IMR-90 (cell line): Measurements from ENCODE around the gene RASGRF1. TPM values are rescaled to one million over a fixed set of nuclear protein-coding genes. Genes with fewer than 3 reads are reported as not detected.

Source experiments
- ATAC-seq: fragments of 200-7000 bp; cut with Tn5 transposase; 2 replicates; pipeline ENCODE4 v1.9.1; 2020; ENCODE audit warnings: low read depth, mild to moderate bottlenecking, moderate library complexity
- BruUV-seq: library from RNA; stranded (reverse); fragments of 400-500 nt; replicated peaks from 2 replicates; lab custom pipeline; 2021; lab: Mats Ljungman, UMichigan
- CTCF ChIA-PET: fragments of 300-600 bp; formaldehyde crosslinking; extraction: SDS; loops from one replicate; lab custom pipeline; 2021; ENCODE audit warnings: antibody characterized with exemption; lab: Yijun Ruan, JAX
- POLR2A ChIA-PET: fragments of 300-600 bp; sonication (Branson Sonifier 250); formaldehyde crosslinking; loops from one replicate; lab custom pipeline; 2022; ENCODE audit warnings: antibody characterized with exemption; ENCODE audit not compliant: unreplicated experiment; lab: Charles Lee
- DNase-seq: peaks from one replicate; pipeline ENCODE4 v3.0.0; 2013
- H2AFZ ChIP-seq: replicated peaks from 2 replicates; pipeline ENCODE3; 2013; ENCODE audit warnings: low read length, mild to moderate bottlenecking; ENCODE audit not compliant: poor library complexity
- H2AK5ac ChIP-seq: 2 replicates; pipeline ENCODE4 v1.6.1; 2013; ENCODE audit warnings: low read depth, low read length, inconsistent platforms
- H2AK9ac ChIP-seq: replicated peaks from 2 replicates; pipeline ENCODE3; 2013; ENCODE audit warnings: mild to moderate bottlenecking, low read depth, low read length, moderate library complexity; ENCODE audit not compliant: poor library complexity
- H2BK120ac ChIP-seq: 2 replicates; pipeline ENCODE4 v1.6.1; 2013; ENCODE audit warnings: low read depth, low read length, inconsistent platforms
- H2BK15ac ChIP-seq: 3 replicates; pipeline ENCODE4 v1.6.1; 2013; ENCODE audit warnings: low read depth, low read length, inconsistent platforms
- H2BK20ac ChIP-seq: 2 replicates; pipeline ENCODE4 v1.6.1; 2013; ENCODE audit warnings: low read depth, mild to moderate bottlenecking, inconsistent platforms, low read length, moderate library complexity
- H2BK5ac ChIP-seq: 2 replicates; pipeline ENCODE4 v1.6.1; 2013; ENCODE audit warnings: mild to moderate bottlenecking, low read depth, low read length, inconsistent platforms; ENCODE audit not compliant: poor library complexity, severe bottlenecking
- H3K14ac ChIP-seq: replicated peaks from 2 replicates; pipeline ENCODE4 v1.6.1; 2013; ENCODE audit warnings: low read depth, low read length, inconsistent platforms
- H3K18ac ChIP-seq: 2 replicates; pipeline ENCODE4 v1.6.1; 2013; ENCODE audit warnings: low read depth, low read length, control low read depth
- H3K23ac ChIP-seq: 2 replicates; pipeline ENCODE4 v1.6.1; 2013; ENCODE audit warnings: low read depth, low read length, inconsistent platforms
- H3K27ac ChIP-seq: 2 replicates; pipeline ENCODE4 v1.5.1; 2013; ENCODE audit warnings: mild to moderate bottlenecking, control low read depth, low read length; ENCODE audit not compliant: insufficient read depth
- H3K27me3 ChIP-seq: 2 replicates; pipeline ENCODE4 v1.6.1; 2013; ENCODE audit warnings: low read length; ENCODE audit not compliant: control insufficient read depth, insufficient read depth
- H3K36me3 ChIP-seq: 2 replicates; pipeline ENCODE4 v1.6.1; 2013; ENCODE audit warnings: low read length, mixed read lengths; ENCODE audit not compliant: control insufficient read depth, insufficient read depth
- H3K4ac ChIP-seq: 2 replicates; pipeline ENCODE4 v1.6.1; 2013; ENCODE audit warnings: low read depth, low read length, inconsistent platforms
- H3K4me1 ChIP-seq: 2 replicates; pipeline ENCODE4 v1.6.1; 2013; ENCODE audit warnings: low read length, mixed read lengths; ENCODE audit not compliant: control insufficient read depth, insufficient read depth
- H3K4me2 ChIP-seq: 2 replicates; pipeline ENCODE4 v1.6.1; 2013; ENCODE audit warnings: low read depth, mild to moderate bottlenecking, control low read depth, low read length, moderate library complexity
- H3K4me3 ChIP-seq: 2 replicates; pipeline ENCODE4 v1.5.1; 2013; ENCODE audit warnings: low read depth, mild to moderate bottlenecking, control low read depth, low read length, moderate library complexity; ENCODE audit not compliant: insufficient read depth
- H3K56ac ChIP-seq: 2 replicates; pipeline ENCODE4 v1.6.1; 2013; ENCODE audit warnings: low read length, inconsistent platforms; ENCODE audit not compliant: insufficient read depth; ENCODE audit errors: extremely low read depth
- H3K79me1 ChIP-seq, 2 experiments: 2 replicates each; pipeline ENCODE4 v1.6.1; 2013; ENCODE audit warnings: low read length in 2 of 2, inconsistent platforms in 1 of 2, low read depth in 1 of 2
- H3K9ac ChIP-seq: 2 replicates; pipeline ENCODE4 v1.6.1; 2013; ENCODE audit warnings: low read depth, low read length, control low read depth
- H3K9me1 ChIP-seq: 2 replicates; pipeline ENCODE4 v1.6.1; 2013; ENCODE audit warnings: low read length, inconsistent platforms; ENCODE audit not compliant: insufficient read depth
- H3K9me3 ChIP-seq: 2 replicates; pipeline ENCODE4 v1.6.1; 2013; ENCODE audit warnings: low read length; ENCODE audit not compliant: control insufficient read depth, insufficient read depth
- H4K20me1 ChIP-seq: 2 replicates; pipeline ENCODE4 v1.6.1; 2013; ENCODE audit warnings: low read length, inconsistent platforms; ENCODE audit not compliant: insufficient read depth
- H4K5ac ChIP-seq: 2 replicates; pipeline ENCODE4 v1.6.1; 2013; ENCODE audit warnings: mild to moderate bottlenecking, low read depth, low read length, control low read depth
- H4K8ac ChIP-seq, 2 experiments: 2 replicates each; pipeline ENCODE4 v1.6.1; 2013; ENCODE audit warnings: low read depth in 2 of 2, low read length in 2 of 2, control low read depth in 1 of 2, inconsistent platforms in 1 of 2
- H4K91ac ChIP-seq: 2 replicates; pipeline ENCODE4 v1.6.1; 2013; ENCODE audit warnings: low read depth, low read length, inconsistent platforms; ENCODE audit not compliant: insufficient read depth
- BHLHE40 ChIP-seq: fragments of 150-350 bp; IDR thresholded peaks from 2 replicates; pipeline ENCODE4 v1.6.1; 2016; ENCODE audit warnings: mild to moderate bottlenecking, low read depth, low read length
- CEBPB ChIP-seq: IDR thresholded peaks from 2 replicates; pipeline ENCODE4 v1.6.1; 2012; ENCODE audit warnings: low read depth, low read length, improper control_type of control experiment
- CHD1 ChIP-seq: IDR thresholded peaks from 2 replicates; pipeline ENCODE4 v1.6.1; 2012; ENCODE audit warnings: low read depth, low read length, improper control_type of control experiment
- CTCF ChIP-seq: conservative IDR thresholded peaks from 2 replicates; pipeline ENCODE4 v1.5.1; 2012; ENCODE audit warnings: mild to moderate bottlenecking, low read depth, low read length, improper control_type of control experiment
- FOS ChIP-seq: fragments of 150-350 bp; IDR thresholded peaks from 2 replicates; pipeline ENCODE4 v1.6.1; 2016; ENCODE audit warnings: low read depth, low read length
- MAFK ChIP-seq: IDR thresholded peaks from 2 replicates; pipeline ENCODE4 v1.6.1; 2012; ENCODE audit warnings: low read depth, low read length, improper control_type of control experiment
- WGBS, 2 experiments: methylation state at CpG; one replicate each; pipeline versions ENCODE4 v1.1.5 to v1.1.7; 2013; ENCODE audit warnings: missing lambda C conversion rate in 2 of 2; ENCODE audit not compliant: insufficient read length in 1 of 2; ENCODE audit errors: extremely low coverage in 2 of 2; 5-methylcytosine and 5-hydroxymethylcytosine counted together
- dilution Hi-C: fragments of 300-500 bp; cut with HindIII; formaldehyde crosslinking; loops from one replicate; pipeline ENCODE4 v1.14.3; 2018; ENCODE audit warnings: low sequenced_read_pairs; ENCODE audit not compliant: unreplicated experiment
- in situ Hi-C: fragments of 300-500 bp; cut with MboI; formaldehyde crosslinking; loops from 3 replicates; pipeline ENCODE4 v1.14.3; 2019; ENCODE audit warnings: low sequenced_read_pairs, inconsistent platforms, mixed read lengths
- intact Hi-C: fragments of 100-400 bp; cut with micrococcal nuclease; formaldehyde crosslinking; loops from 2 replicates; pipeline ENCODE4 v1.10.0; 2022
- polyA plus RNA-seq, 3 experiments: library from polyadenylated mRNA; depleted of rRNA; stranded (reverse); fragments of >200 nt; gene quantifications; 2 replicates each; pipeline ENCODE4 v1.2.3, GENCODE V29; 2012; ENCODE audit warnings: low replicate concordance in 1 of 3
- total RNA-seq: library from RNA; depleted of rRNA; stranded (reverse); fragments of >200 nt; gene quantifications from 2 replicates; pipeline ENCODE4 v1.2.3, GENCODE V29; 2012

RASGRF1 gene
- total and polyA plus RNA-seq, 2 of the 4 experiments (the other 2 are of a cell fraction): under 0.01 to 0.15 TPM

GRCh38 chr15:78991476-78991875 is 99.1 kb downstream of the RASGRF1 start:
- CTCF ChIA-PET: interaction anchor here (0.6 to 1.2 kb wide), 3 partner anchors 8 to 193 kb away, joined by 3 read pairs; no protein-coding TSS in a partner anchor
- no CpG with 5 or more reads among the region's 10 CpGs for WGBS, 2 experiments
- no TSS peak for BruUV-seq

More at GRCh38 chr15:78991476-78991875, 99.1 kb downstream of the RASGRF1 start:
- Histone ChIP-seq H2BK15ac (0 out of 3 replicates have a peak overlapping the region, but pooled peaks have one; percentile 15), H3K79me1 (no peaks in the 10 kb centered on the region; a peak in 1 of 4 replicates), H2AFZ (peak overlapping the region; percentile 62), H3K4me3 (no peak overlapping the region), H3K4me1 (peaks cover 26% of the 10 kb centered on the region), H2BK120ac (peak overlapping the region; percentile 80), H4K8ac (peak overlapping the region in 1 of 2 experiments; percentile 57; a peak in 2 of 4 replicates), H3K27me3 (no peaks in the 10 kb centered on the region), H2AK5ac (peak overlapping the region; percentile 35; the same call in 1 of the 2 replicates), H4K91ac (peak overlapping the region; percentile 26; the same call in 1 of the 2 replicates), H3K9ac (no peak overlapping the region), H3K56ac (no peak overlapping the region), H2BK20ac (peak overlapping the region; percentile 54), H3K9me3 (no peaks in the 10 kb centered on the region), H3K23ac (peak overlapping the region; percentile 18; the same call in 1 of the 2 replicates), H4K5ac (peak overlapping the region; percentile 6; the same call in 1 of the 2 replicates), H3K36me3 (no peaks in the 10 kb centered on the region), H3K27ac (no peak overlapping the region), H3K14ac (peak overlapping the region; percentile 43), H3K18ac (peak overlapping the region; percentile 66; the same call in 1 of the 2 replicates), H2BK5ac (no peak overlapping the region), H3K9me1 (peaks cover 27% of the 10 kb centered on the region), H3K4ac (peak overlapping the region; percentile 73), H3K4me2 (0 out of 2 replicates have a peak overlapping the region, but pooled peaks have one; percentile 28), H4K20me1 (no peaks in the 10 kb centered on the region), H2AK9ac (no peak overlapping the region)
- intact Hi-C loops (no loop called here), in situ Hi-C loops (no loop called here), dilution Hi-C loops (no loop called here)
- POLR2A ChIA-PET: no interaction called here
- no peak for ATAC-seq
- peak; percentile 56 for DNase-seq
- no peak for TF ChIP-seq CTCF
- TF ChIP-seq CHD1: no peak
- no peak for TF ChIP-seq CEBPB
- no peak for TF ChIP-seq FOS
- TF ChIP-seq BHLHE40: peak; percentile 29; the same call in 1 of the 2 replicates
- peak; percentile 56 for TF ChIP-seq MAFK
